ACC112 (cell line): ENCODE results near the gene CRYBG1.
A peak's percentile ranks its signal among the peaks of the same experiment; 100 is the strongest.
"Not testable (repeated sequence)": the region's sequence is repeated elsewhere in the genome, so short reads cannot be mapped to it uniquely, and the experiment has no call there.

Source experiments
- H2AFZ ChIP-seq: fragments of 200-600 bp; sonication (generic); one replicate; pipeline ENCODE4 v1.6.0; 2017; ENCODE audit warnings: antibody characterized with exemption, low read length; ENCODE audit not compliant: unreplicated experiment
- H3K27ac ChIP-seq: fragments of 200-600 bp; sonication (generic); 2 replicates; pipeline ENCODE4 v1.5.1; 2014; ENCODE audit warnings: low read depth, mild to moderate bottlenecking, antibody characterized with exemption, low read length, moderate library complexity
- H3K27me3 ChIP-seq: fragments of 200-600 bp; sonication (generic); 2 replicates; pipeline ENCODE4 v1.6.1; 2014; ENCODE audit warnings: mild to moderate bottlenecking, antibody characterized with exemption, low read length, moderate library complexity, mixed read lengths; ENCODE audit not compliant: insufficient read depth
- H3K36me3 ChIP-seq: fragments of 200-600 bp; sonication (generic); 2 replicates; pipeline ENCODE4 v1.6.1; 2016; ENCODE audit warnings: mild to moderate bottlenecking, antibody characterized with exemption, low read length, moderate library complexity, mixed read lengths; ENCODE audit not compliant: insufficient read depth
- H3K4me1 ChIP-seq: fragments of 200-600 bp; sonication (generic); one replicate; pipeline ENCODE4 v1.6.1; 2016; ENCODE audit warnings: low read length, mixed read lengths; ENCODE audit not compliant: insufficient read depth, unreplicated experiment, control insufficient read depth
- H3K4me3 ChIP-seq: fragments of 200-600 bp; sonication (generic); 2 replicates; pipeline ENCODE4 v1.5.1; 2014; ENCODE audit warnings: mild to moderate bottlenecking, low read depth, low read length
- H3K79me2 ChIP-seq: fragments of 200-600 bp; sonication (generic); one replicate; pipeline ENCODE4 v1.6.0; 2016; ENCODE audit warnings: low read length; ENCODE audit not compliant: control insufficient read depth, unreplicated experiment, insufficient read depth

CRYBG1 gene

DNA sequence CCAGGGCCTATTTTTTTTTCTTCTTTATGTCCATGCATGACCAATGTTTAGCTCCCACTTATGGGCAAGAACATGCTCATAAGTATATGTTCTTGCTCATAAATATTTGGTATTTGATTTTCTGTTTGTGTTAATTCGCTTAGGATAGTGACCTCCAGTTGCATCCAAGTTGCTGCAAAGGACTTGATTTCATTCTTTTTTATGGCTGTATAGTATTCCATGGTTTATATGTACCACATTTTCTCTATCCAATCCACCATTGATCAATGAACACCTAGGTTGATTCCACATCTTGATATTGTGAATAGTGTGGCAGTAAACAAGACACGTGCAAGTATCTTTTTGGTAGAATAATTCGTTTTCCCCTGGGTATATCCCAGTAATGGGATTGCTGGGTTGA is 190.6 kb downstream of the CRYBG1 start:
- peaks cover 3% of the 10 kb centered on the region for H3K79me2 ChIP-seq
- H3K4me1 ChIP-seq, result peaks cover 22% of the 10 kb centered on the region
- peaks cover 27% of the 10 kb centered on the region for H3K36me3 ChIP-seq
- no peaks in the 10 kb centered on the region for H3K27me3 ChIP-seq
- H3K27ac ChIP-seq, result no peak overlapping the region
- no peak overlapping the region for H2AFZ ChIP-seq
- H3K4me3 ChIP-seq, result no peak overlapping the region

DNA sequence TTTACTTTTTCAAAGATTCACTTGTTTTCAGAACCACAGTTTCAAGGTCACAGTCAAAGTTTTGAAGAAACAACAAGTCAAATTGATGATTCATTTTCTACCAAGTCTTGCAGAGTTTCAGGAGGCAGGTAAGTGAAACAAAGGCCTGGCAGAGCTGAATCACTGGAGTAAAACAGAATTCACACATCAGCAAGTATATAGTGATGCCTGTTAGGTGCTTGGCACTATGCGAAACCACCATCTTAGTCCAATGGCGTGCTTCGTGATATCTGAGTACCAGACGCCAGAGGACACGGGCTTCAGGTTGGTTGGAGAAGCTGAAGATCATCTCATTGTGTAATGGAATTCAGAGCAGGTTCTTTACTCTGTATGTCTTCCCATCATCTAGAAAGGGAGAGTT is 192.9 kb downstream of the CRYBG1 start:
- Histone ChIP-seq H3K27ac (no peak overlapping the region), H3K79me2 (peaks cover 3% of the 10 kb centered on the region), H3K36me3 (peaks cover 30% of the 10 kb centered on the region), H3K27me3 (no peaks in the 10 kb centered on the region), H3K4me1 (peaks cover 20% of the 10 kb centered on the region), H3K4me3 (no peak overlapping the region), H2AFZ (no peak overlapping the region)

DNA sequence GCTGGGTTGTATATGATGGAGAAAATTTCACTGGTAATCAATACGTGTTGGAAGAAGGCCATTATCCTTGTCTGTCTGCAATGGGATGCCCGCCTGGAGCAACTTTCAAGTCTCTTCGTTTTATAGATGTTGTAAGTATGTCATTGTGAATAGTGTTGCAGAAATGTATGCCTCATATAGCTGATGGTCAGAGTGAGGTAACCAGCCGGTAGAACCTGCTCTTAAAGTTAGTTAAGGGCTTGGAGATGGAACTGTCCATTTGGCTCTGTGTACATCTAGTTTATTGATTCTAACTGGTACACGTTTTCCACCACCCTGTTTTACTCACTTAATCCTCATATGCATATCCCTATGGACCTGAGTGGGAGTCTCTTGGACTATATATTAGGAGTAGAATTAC is 195.2 kb downstream of the CRYBG1 start:
- H3K4me1 ChIP-seq, result peaks cover 29% of the 10 kb centered on the region
- H3K79me2 ChIP-seq, result peaks cover 3% of the 10 kb centered on the region
- no peak overlapping the region for H2AFZ ChIP-seq
- H3K4me3 ChIP-seq, result no peak overlapping the region
- no peaks in the 10 kb centered on the region for H3K27me3 ChIP-seq
- no peak overlapping the region for H3K27ac ChIP-seq
- peaks cover 36% of the 10 kb centered on the region for H3K36me3 ChIP-seq

DNA sequence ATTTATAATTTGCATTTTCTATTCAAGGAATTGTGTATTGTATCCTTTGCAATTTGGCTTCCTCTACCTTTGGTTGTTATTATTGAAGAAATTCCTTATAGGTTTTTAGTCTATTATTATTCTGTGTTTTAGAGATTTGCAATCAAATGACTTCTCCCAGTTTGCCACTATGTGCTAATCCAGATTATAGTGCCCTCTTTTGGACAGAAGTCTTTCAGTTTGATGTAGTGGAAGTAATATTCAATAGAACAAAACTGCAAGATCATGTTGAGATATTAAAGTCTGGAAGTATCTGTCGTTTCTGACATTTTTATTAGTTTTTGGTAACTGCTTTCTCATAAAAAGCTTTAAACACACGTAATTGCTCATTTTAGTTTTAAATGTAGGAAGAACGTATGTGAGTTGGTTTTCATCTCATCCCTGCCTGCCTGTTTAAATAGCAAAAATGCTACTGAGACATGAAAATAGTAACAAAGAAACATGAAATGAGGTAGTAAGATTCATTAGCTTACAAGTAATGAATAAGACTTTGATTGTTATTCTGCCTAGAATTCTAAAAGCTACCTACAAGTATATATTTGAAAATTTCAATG is 195.9 kb downstream of the CRYBG1 start:
- H3K27ac ChIP-seq, result peak overlapping the region; percentile 23; the same call in 1 of the 2 replicates
- H3K4me1 ChIP-seq, result peaks cover 36% of the 10 kb centered on the region
- no peak overlapping the region for H3K4me3 ChIP-seq
- H2AFZ ChIP-seq, result no peak overlapping the region
- no peaks in the 10 kb centered on the region for H3K27me3 ChIP-seq
- peaks cover 29% of the 10 kb centered on the region for H3K36me3 ChIP-seq
- H3K79me2 ChIP-seq, result no peaks in the 10 kb centered on the region

DNA sequence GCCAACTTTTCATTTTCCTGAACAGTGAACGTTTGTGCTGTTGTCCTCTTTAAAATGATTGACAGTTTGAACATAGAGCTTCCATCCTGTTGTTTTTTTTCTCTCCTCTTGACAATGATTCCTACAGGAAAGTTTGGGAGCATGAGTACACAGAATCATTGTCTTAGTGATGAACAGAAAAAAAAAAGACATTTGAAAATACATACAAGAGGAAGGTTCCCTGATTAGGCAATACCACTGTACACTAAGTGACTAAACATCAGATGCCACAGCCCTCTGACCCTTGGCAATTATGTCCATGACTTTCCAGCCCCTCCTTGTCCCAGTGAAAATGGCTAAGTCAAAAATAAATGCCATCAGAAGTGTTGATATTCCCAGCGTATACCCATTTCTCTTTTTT is 197.3 kb downstream of the CRYBG1 start:
- H3K36me3 ChIP-seq, result peaks cover 23% of the 10 kb centered on the region
- H3K79me2 ChIP-seq, result no peaks in the 10 kb centered on the region

DNA sequence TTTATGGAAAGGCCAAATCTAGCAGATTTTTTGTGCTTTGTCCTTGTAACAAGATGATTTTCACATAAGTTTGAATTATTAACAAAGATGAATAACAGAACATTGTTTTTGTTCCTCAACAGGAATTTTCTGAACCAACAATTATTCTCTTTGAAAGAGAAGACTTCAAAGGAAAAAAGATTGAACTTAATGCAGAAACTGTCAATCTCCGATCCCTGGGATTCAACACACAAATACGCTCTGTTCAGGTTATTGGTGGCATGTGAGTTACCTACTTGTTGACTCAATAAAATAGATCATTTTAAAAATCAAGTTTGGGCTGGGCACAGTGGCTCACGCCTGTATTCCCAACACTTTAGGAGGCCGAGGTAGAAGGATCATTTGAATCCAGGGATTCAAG is 197.8 kb downstream of the CRYBG1 start:
- no peaks in the 10 kb centered on the region for H3K79me2 ChIP-seq
- H3K4me1 ChIP-seq, result peaks cover 44% of the 10 kb centered on the region
- no peak overlapping the region for H3K4me3 ChIP-seq
- H3K27me3 ChIP-seq, result no peaks in the 10 kb centered on the region
- H2AFZ ChIP-seq, result no peak overlapping the region
- peaks cover 18% of the 10 kb centered on the region for H3K36me3 ChIP-seq
- peak overlapping the region; percentile 41 for H3K27ac ChIP-seq

More for the DNA sequence above, 197.3 kb downstream of the CRYBG1 start:
- H3K27me3 ChIP-seq, result no peaks in the 10 kb centered on the region
- H3K27ac ChIP-seq, result peak overlapping the region; percentile 55
- no peak overlapping the region for H3K4me3 ChIP-seq
- peaks cover 44% of the 10 kb centered on the region for H3K4me1 ChIP-seq
- H2AFZ ChIP-seq, result no peak overlapping the region

DNA sequence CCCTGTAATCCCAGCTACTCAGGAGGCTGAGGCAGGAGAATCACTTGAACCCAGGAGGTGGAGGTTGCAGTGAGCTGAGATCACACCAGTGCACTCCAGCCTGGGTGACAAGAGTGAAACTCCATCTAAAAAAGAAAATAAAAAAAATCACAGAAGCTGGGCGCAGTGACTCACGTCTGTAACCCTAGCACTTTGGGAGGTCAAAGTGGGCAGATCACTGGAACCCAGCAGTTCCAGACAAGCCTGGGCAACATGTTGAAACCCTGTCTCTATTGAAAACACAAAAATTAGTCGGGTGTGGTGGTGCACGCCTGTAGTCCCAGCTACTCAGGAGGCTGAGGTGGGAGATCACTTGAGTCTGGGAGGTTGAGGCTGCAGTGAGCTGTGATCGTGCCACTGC is 199.1 kb downstream of the CRYBG1 start:
- Histone ChIP-seq H3K4me1 (peaks cover 44% of the 10 kb centered on the region), H3K36me3 (peaks cover 11% of the 10 kb centered on the region)
- H3K27me3 ChIP-seq, H3K27ac ChIP-seq, H2AFZ ChIP-seq, H3K4me3 ChIP-seq, H3K79me2 ChIP-seq: not testable (repeated sequence)

DNA sequence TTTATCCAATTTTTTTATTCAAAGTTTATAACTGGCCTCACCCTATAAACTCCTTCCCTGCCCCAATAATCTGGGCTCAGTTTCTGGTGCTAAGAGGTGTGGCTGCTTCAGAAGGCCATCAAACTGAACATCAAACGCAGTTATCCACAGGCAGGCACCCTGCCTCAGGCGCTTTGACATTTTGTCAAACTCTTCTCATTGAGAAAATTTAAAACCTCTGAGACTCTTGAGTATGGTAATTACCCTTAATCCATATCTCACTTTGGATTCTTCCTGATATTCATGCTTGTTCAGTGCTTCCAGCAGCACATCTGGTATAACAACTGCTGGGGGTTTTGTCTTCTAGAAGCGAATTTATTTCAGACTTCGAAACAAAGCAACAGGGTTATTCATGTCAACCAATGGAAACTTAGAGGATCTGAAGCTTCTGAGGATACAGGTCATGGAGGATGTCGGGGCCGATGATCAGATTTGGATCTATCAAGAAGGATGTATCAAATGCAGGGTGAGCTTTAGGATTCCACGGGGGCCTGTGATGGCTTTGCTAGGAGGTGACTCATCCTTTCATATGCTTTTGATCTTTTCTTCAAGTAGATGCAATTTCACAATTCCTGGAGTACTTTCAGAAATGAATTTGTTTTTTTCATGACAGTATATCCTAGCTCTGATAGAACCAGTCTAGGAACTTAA is 200.6 kb downstream of the CRYBG1 start:
- H3K27ac ChIP-seq, result peak overlapping the region; percentile 76
- no peak overlapping the region for H2AFZ ChIP-seq
- peaks cover 16% of the 10 kb centered on the region for H3K36me3 ChIP-seq
- H3K4me3 ChIP-seq, result peak overlapping the region; percentile 34
- no peaks in the 10 kb centered on the region for H3K27me3 ChIP-seq
- peaks cover 44% of the 10 kb centered on the region for H3K4me1 ChIP-seq
- no peaks in the 10 kb centered on the region for H3K79me2 ChIP-seq

DNA sequence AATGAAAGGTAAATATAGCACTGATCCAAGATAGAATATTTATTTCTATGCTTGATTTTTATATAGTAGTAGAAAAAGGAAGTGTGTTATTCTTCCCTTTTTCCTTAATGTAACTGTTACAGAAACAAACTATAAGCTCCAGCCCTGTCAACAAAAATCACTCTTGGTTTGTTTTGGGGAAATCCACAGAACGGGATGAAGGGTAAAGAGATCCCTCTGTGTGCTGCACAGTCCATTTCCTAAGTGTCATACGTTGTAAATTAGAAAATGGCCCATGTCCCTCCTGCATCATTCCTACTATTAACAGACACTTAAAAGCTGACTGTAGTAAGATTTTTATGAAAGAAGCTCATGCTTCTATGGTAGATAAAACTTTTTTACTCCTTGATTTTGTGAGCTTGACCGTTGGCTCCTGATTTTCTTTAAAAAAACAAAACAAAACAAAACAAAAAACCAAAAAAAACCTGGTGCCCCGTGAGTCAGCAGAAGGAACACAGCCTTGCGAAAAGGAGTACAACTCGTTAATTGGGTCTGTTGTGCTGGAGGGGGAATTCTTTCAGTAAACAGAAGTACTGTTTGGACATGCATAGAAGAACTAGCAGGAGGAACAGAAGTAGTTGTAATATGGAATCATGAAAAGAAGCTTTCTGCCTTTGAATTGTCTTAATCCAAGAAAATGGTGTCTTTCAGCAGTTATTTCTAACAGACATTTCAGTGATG is 201.3 kb downstream of the CRYBG1 start:
- Histone ChIP-seq H3K36me3 (peaks cover 16% of the 10 kb centered on the region), H3K79me2 (no peaks in the 10 kb centered on the region), H3K4me3 (peak overlapping the region; percentile 34), H2AFZ (no peak overlapping the region), H3K4me1 (peaks cover 40% of the 10 kb centered on the region), H3K27ac (peak overlapping the region; percentile 76), H3K27me3 (no peaks in the 10 kb centered on the region)

DNA sequence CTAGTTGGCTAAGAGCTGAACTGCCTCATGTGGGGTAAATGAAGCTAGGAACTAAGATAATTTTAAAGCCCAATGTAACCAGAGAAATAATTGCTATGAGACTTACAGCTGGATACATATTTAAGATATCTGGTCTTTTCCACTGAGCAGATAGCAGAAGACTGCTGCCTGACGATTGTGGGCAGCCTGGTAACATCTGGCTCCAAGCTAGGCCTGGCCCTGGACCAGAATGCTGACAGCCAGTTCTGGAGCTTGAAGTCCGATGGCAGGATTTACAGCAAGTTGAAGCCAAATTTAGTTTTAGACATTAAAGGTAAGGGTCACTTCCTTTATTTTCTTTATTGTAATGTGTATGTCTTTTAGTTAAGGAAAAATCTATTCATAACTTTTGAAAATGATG is 203.1 kb downstream of the CRYBG1 start:
- H3K79me2 ChIP-seq, result no peaks in the 10 kb centered on the region
- H3K27ac ChIP-seq, result no peak overlapping the region
- peaks cover 32% of the 10 kb centered on the region for H3K4me1 ChIP-seq
- H3K36me3 ChIP-seq, result peaks cover 24% of the 10 kb centered on the region
- H3K4me3 ChIP-seq, result no peak overlapping the region
- no peaks in the 10 kb centered on the region for H3K27me3 ChIP-seq
- no peak overlapping the region for H2AFZ ChIP-seq
